GM13977 (cell line): ENCODE results near the gene MTERF4.

Experiments
- DNase-seq: peaks from one replicate; pipeline ENCODE4 v3.0.0; 2012; ENCODE audit warnings: low spot score
- CTCF ChIP-seq: IDR thresholded peaks from 2 replicates; pipeline ENCODE4 v1.5.1; 2012; ENCODE audit warnings: mild to moderate bottlenecking, control low read depth; ENCODE audit not compliant: insufficient read depth; ENCODE audit errors: extremely low read depth, missing control alignments
- in situ Hi-C: fragments of 300-500 bp; cut with MboI; formaldehyde crosslinking; loops from one replicate; pipeline ENCODE4 v1.12.0; 2022; ENCODE audit warnings: low sequenced_read_pairs, low pct_unique_long_range_greater_than_20kb, mixed read lengths, inconsistent platforms; ENCODE audit not compliant: unreplicated experiment

The MTERF4 gene

GRCh38 chr2:241066171-241066892 lies 35.8 kb downstream of the MTERF4 start:
- in situ Hi-C loops: no loop called here
- TF ChIP-seq CTCF: no peak
- DNase-seq: no peak

- in situ Hi-C loops: no loop called here
- no peak for TF ChIP-seq CTCF
- no peak for DNase-seq
Measured at GRCh38 chr2:241065355-241065803, 36.7 kb downstream of the MTERF4 start.

GRCh38 chr2:241064802-241065354 lies 37.2 kb downstream of the MTERF4 start:
- no peak for DNase-seq
- in situ Hi-C loops: no loop called here
- no peak for TF ChIP-seq CTCF

- DNase-seq: peak; percentile 84
Measured at GRCh38 chr2:241064008-241064801, 37.9 kb downstream of the MTERF4 start.

GRCh38 chr2:241063587-241063986 lies 38.5 kb downstream of the MTERF4 start:
- DNase-seq: no peak
- in situ Hi-C loops: no loop called here
- no peak for TF ChIP-seq CTCF

More at GRCh38 chr2:241064008-241064801, 37.9 kb downstream of the MTERF4 start:
- TF ChIP-seq CTCF: no peak
- in situ Hi-C loops: no loop called here

GRCh38 chr2:241063093-241063551 lies 39.0 kb downstream of the MTERF4 start:
- in situ Hi-C loops: no loop called here
- no peak for TF ChIP-seq CTCF
- no peak for DNase-seq
